ENCODE data around the gene MRPL2.
"Not testable (repeated sequence)": the region's sequence is repeated elsewhere in the genome, so short reads cannot be mapped to it uniquely, and the experiment has no call there.

MRPL2 gene

DNA sequence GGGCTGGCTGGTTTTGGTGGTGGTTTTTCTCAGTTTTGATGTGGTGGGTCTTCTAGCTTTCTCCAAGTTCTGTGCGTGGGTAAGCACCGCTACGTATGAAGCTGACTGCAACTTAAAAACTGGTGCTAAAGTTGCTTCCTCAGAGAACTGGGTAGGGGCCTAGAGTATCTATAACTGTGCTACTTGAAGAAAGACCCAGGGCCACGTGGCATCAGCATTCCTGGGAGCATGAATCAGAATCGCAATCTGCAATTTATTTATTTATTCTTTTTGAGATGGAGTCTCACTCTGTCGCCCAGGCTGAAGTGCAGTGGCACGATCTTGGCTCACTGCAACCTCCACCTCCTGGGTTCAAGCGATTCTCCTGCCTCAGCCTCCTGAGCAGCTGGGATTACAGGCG, 22.7 kb upstream of the MRPL2 start:
- DNase-seq: not testable (repeated sequence)

DNA sequence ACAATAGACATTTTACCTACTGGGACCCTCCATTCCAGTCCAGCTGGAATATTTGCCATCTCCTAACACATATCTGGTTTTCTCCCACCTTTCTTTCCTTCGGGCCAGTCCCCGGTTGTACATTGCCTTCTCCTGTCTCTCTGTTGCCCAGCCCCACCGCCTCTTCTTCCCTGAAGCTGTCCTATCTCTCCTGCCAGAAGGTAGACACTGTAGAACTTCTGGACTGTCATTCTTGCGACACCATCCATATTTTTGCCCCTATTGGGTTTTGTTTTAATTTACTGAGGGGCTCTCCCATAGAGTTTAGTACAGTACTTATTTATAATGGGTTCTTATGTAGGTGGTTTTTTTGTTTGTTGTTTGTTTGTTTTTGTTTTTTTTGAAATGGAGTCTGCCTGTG, 21.8 kb upstream of the MRPL2 start:
- DNase-seq: no peak

DNA sequence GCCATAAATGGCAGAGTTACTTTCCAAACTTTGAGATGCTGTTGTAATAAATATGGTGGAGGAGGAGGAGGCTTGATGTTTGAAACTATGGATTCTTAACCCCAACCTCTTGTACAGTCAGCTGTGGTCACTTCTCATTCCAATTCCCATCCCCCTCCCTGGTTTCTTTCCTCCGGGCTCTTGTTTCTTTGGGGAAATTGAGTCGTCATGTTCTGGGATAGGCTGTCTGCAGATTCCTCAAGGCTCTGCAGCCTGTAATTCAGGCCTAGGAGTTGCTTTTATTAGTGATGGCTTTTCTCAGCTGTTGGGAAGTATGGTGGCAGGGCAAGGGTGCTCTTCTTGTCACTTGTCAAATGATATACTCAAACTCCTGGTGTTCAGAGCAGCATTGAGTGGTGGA, 19.5 kb upstream of the MRPL2 start:
- no peak for DNase-seq

DNA sequence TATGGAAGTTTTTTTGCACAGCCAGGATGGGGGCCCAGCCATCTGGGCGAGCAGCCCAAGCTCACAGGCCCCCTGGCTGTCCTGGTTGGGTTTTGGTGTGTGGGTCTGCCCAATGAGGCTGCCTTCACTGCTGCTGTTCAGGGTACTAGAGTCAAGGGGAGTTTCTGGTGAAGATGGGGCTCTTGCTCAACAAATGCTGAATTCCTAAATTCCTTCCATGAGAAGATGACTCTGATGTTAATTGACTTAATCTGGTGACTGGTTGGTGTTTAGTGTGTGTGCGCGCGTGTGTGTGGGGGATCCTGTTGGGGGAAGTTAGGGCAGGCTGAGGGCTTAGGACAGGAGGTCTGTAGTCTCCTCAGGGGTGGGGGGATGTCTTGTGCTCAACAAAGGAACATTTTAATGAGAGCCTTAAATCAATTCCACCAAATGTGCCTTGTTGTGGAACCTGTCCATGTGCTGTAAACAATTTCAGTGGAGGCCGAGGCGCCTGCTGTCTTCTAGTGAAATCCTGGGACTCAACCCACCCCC, 18.8 kb upstream of the MRPL2 start:
- no peak for DNase-seq

DNA sequence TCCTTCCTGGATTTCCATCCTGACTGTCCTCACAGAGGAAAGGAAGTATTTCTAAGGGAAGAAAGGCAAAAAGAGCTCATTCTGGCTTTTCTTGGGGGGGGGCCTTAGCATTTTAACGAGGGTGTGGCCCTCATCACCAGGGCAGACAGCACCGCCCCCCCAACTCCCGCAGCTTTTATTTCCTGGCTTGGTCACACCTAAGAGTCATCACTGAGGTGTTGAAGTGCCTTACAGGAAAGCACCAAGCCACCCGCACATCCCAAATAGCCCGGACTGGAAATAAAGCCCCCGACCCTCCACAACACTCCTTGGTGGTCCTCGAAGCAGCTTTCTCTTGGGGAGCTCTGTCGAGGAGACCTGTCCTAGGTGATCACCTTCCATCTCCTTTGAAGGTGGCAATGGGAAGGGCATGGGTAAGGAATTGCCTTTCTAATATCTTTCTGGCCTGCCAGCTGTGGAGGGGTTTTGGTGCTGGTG, 18.1 kb upstream of the MRPL2 start:
- no peak for DNase-seq

DNA sequence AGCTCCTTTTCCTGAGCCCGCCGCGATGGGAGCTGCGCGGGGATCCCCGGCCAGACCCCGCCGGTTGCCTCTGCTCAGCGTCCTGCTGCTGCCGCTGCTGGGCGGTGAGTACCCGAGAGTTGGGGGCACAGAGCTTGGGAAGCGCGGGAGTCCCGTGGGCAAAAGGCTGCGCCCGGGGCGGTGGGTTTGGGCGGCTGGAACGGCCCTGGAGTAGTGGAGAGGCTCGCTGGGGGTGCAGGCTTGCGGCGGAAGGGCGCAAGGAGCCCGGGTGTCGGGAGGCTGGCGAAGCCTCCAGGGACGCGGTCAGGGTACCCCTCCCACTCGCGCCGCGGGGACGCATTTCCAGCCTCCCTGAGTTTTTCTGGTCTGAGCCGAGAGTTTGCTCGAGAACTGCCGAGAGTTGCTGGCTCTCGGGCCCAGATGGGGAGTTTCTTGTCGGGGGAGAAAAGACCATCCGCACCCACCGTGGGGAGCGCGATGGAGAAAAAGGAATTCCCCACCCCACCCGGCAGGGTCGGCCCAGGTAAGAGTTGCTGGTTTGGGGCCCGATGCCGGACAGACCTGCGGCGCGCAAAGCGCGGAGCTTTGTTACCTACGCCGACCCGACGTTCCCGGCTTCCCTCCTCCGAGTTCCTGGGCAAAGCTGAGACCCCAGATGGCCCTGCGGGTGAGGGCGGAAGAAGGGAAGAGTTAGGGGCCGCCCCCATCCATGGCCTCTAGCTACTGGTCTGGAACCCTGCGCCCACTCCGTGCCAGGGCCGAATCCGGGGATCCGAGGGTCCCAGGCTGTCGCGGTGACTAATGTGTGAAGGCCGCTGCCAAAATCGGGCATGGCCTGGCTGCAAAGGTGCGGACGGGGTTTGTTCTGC, 17.5 kb upstream of the MRPL2 start:
- DNase-seq: no peak

DNA sequence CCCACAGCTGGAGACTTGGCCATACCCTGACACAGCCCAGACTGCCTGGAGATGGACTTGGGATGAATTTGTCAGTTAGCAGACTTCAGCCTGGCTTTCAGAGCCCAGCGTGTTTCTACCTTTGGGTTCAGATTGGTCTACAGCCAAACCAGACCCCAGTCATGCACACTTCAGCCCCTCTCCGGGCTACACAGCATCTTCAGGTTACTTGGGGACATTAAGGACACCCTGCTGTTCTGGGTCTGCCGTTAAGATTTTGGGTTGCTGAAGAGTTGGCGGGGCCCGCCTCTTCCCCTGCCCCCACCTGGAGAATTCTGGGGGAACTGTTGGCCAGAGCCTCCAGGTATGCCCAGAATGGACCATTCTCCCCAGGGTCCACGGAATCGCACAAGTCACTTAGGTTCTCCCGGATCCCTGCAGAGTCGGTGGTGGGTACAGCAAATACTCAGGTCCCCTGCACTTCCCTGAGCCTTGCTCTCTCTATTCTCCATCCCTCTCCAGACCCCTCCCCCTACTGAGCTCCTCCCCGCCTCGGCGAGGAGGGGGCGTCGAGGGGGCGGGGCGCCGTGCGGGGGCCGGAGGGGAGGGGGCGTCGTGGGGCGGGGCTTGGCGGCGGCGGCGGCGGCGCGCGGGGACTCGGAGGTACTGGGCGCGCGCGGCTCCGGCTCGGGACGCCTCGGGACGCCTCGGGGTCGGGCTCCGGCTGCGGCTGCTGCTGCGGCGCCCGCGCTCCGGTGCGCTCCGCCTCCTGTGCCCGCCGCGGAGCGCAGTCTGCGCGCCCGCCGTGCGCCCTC, 16.6 kb upstream of the MRPL2 start, which contains the start of gene PTK7:
Gene PTK7 (plus strand): TSS at position 645 of the 794 bp plus-strand sequence. CDS start 175 bp downstream, outside the sequence.
- DNase-seq: peak; percentile 79 to 81

DNA sequence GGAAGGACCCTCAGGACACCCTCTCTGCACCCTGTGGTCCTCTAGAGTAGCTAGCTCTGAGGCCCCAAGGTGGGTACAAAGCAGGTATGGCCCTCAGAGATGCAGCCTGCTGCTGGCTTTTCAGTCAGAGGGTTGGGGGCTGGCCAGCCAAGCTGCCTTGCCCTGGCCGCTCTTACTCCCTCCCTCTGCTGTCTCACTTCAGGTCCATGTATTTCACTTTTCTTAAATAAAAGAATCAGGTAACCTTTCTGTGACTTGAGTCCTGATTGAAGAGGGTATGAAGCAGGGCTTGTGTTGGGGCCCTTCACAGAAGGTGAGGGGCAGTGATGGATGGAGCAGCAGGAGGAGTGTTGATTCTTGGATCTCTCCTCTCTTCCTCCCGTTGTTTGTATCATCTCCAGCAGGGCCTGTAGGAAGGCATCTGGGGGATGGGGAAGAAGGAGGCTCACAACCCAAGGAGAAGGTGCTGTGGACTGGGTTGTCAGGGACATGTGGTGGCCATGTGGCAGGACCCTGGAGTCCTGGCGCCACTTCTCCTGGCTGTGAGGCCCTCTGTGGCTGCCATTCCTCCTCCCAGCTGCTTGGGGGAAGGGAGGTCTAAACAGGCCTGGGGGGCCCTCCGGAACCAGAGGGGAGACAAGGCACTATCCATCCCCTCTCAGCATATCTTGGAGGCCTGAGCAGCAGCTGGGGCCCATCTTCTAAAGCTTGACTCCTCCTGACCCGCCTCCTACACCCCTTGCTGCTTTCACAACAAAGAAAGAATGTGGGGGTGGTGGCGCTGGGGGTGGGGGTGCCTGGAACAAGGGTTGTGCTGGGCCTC, 15.8 kb upstream of the MRPL2 start:
- DNase-seq: no peak

DNA sequence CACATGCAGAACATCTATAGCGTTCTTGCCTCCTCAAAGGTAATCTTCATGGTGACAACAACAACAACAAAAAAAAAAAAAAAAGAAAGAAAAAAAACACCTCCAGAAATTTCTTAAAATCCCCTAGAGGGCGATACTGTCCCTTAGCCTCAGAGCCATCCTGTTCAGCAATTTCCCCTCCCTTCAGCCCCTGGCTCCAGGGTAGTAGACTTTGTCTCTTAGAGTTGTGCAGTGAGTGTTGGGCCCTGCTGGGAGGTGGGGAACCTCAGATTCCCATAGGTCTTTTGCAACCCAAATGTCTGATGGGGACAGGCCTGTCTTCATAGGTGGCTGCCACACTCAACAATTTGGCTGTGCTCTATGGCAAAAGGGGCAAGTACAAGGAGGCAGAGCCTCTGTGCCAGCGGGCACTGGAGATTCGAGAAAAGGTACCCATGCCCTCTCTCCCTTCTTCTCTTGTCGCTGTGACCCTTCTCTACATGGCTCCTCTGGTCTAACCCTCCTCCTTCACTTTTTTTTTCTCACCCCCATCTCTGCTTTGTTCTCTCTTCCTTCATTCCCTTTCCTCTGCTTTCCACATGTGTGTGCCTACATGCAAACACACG, 10.9 kb upstream of the MRPL2 start:
- DNase-seq: no peak

DNA sequence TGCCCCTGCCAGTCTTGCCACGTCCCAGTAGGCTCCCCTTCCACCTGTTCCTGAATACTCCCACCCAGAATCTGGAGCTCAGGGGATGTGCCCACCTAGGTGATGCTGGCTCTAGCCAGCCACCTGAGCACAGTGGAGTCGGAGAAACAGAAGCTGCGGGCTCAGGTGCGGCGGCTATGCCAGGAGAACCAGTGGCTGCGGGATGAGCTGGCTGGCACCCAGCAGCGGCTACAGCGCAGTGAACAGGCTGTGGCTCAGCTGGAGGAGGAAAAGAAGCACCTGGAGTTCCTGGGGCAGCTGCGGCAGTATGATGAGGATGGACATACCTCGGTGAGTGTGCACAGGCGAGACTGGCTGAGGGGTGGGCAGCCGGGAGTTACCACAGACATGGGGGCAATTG, 3.6 kb upstream of the MRPL2 start:
- DNase-seq: no peak

DNA sequence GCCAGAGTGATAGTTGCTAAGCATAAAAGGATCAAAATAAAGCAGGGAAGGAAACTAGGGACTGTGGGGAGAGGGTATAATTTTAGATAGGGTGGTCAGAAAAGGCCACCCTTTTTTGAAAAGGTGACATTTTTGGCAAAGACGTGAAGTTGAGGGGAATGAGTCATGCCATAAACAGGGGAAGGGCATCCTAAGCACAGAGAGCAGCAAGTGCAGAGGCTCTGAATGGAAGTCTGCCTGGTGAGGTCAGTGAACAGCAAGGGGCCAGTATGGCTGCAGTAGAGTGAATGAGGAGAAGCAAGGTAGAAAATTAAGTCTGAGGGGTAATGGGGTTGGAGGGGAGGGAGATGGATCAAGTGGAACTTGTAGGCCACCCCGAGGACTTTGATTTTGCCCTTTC, 2.6 kb upstream of the MRPL2 start:
- DNase-seq: no peak

DNA sequence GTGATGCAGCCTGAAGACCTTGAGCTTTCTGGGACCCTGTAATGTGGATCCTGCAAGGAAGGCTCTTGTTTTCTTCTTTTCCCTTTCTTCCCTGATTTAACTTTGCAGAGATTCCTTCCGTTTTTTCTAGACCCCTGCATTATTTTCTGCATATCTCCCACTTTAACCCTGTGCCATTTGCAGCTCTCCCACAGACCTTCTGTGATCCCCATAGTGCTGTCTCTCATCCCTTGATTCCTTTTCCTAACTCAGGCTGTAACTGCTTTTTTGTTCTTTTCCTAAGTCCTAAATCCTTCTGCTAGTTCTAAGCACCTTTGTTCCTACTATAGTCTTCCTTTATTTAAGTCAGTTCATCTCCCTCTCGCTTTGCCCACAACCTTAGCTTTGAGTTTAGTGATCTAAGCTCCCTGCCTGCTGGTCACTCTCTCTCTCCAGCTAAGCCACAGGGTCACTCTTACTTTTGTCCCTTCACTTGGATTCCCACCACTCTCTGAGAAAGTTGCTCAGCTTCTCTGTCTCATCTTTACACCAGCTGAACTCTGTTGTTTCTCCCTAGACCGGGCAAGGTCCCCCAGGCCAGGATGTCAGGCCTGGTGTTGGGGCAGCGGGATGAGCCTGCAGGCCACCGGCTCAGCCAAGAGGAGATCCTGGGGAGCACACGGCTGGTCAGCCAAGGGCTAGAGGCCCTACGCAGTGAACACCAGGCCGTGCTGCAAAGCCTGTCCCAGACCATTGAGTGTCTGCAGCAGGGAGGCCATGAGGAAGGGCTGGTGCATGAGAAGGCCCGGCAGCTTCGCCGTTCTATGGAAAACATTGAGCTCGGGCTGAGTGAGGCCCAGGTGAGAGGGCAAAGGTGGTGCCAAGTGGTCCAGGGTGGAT, 1.8 kb upstream of the MRPL2 start:
- DNase-seq: no peak

DNA sequence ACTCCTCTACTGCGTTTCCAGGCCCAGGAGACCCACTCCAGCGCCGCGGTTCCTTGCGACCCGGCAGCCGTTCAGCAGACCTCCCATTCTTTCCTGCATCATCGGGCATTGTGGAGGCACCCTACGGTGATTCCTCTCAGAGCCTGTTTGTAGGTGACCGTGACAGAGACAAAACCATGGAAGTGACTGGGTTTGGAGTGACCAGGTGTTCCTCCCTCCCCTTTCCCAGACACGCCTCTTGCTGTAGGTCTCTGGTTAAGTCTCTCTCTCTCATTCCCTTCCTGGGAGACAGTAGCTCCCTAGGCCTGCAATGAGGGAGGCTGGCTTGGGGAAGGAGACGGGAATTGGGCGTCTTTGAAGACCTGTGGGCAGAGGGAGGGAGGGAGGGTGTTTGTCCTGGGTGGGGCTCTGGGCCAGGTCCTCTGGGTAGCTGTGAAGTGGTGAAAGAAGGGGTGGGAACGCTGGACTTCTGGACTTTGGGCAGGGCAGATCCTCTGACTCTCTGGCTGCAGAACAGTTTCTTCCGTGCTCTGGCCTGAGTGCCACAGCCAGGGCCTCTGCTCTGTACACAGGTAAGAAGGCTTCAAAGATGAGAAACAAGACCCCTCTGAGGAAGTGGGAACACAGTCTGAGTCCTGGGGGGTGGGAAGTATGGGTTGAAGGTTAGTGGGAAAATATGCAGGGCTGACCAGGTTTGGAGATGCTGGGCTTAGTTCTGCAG, 960 bp upstream of the MRPL2 start:
- no peak for DNase-seq

DNA sequence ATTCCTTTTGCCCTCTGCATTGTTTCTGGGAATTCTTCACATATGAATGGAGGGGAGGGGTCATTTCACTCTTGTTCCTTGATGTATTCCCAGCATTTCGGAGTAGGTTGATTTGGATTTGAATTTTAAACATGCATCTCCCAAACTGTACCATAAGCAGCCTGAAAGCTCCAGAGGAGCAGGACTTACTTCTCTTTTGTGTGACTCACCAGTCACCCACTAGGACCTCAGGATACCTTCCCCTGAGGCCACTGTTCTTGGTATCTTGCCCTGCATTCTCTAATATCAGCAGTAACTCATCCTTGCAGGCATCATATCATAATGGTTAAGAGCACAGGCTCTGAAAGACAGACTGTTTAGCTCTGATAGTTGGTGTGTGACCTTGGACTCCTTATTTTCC, 703 bp downstream of the MRPL2 start:
- DNase-seq: no peak

DNA sequence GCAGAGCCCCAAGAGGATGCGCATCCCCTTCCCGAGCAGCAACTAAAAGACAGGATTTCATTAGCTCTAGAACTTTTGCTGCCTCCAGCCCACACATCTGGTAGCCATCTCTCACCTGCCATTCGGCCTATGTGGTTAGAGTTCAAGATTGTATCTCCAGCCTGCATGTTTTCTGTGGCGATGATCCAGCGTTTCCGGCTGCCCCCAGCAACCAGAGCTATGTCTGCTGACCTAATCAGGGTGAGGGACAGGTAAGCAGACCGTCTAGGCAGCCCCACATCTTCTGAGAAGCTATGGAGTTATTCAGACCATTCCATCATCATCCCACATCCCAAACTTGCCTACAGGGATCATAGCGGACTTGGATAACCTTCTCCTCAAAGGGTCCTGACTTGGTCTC, 3.3 kb downstream of the MRPL2 start:
- DNase-seq: no peak

DNA sequence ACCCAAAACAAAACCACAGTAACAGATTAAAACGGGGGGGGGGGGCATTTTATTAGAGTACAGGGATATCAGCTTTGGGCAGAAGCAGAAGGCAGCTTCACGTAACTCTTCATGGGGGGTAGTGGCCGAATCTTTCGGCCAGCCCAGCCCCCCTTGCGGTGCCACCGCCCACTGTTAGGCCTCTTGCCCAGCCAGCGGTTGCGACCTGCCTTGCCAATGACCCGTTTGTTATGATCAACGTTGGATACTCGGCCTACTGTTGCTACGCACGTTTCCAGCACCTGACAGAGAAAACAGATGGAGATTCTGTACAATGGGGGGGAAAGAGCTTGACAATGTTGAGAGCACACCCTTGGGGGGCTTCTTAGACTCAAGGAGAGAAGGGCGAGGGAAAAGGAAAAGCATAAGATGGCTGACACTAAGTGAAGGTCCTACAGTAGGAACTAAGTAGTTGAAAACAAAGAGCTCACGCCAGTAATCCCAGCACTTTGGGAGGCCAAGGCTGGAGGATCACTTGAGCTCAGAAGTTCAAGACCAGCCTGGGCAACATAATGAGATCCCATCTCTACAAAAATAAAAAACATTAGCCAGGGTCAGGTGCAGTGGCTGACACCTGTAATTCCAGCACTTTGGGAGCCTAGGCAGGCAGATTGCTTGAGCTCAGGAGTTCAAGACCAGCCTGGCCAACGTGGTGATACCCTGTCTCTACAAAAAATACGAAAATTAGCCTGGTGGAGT, 4.9 kb downstream of the MRPL2 start:
- DNase-seq: no peak

DNA sequence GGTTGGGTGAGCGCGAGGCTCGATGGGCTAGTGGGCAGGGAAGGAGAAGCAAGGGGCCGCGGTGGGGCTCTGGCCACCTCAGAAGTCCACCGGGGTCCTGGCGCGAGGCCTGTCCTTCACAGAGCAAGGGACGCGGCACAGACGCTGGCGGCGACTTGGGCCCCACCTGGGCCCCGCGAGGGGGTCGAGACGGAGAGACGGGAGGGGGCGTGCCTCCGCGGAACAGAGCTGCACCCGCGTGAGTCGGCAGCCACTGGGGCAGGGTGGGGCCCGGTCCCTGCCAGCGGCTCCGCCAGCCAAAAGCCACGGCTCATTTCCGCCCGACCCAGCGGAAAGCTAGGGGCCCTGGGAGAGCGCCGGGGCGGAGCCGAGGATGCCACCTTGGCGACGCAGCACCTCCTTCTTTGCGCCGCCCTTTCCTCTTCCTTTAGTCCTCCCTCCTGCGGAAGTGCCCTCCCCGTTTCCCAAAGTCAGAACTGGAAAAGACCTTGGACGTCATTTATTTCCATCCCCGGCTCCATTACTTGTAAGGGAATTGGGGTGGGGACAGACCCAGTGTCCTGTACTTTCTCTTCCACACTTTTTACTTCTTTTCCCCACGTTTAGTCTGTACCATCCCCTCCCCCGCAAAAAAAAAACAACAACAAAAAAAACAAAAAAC, 5.6 kb downstream of the MRPL2 start, which contains the start of gene CUL7:
Gene CUL7 (minus strand): TSS at position 307 of the 661 bp plus-strand sequence. CDS start 1,063 bp downstream, outside the sequence.
- peak; percentile 78 to 85 for DNase-seq

DNA sequence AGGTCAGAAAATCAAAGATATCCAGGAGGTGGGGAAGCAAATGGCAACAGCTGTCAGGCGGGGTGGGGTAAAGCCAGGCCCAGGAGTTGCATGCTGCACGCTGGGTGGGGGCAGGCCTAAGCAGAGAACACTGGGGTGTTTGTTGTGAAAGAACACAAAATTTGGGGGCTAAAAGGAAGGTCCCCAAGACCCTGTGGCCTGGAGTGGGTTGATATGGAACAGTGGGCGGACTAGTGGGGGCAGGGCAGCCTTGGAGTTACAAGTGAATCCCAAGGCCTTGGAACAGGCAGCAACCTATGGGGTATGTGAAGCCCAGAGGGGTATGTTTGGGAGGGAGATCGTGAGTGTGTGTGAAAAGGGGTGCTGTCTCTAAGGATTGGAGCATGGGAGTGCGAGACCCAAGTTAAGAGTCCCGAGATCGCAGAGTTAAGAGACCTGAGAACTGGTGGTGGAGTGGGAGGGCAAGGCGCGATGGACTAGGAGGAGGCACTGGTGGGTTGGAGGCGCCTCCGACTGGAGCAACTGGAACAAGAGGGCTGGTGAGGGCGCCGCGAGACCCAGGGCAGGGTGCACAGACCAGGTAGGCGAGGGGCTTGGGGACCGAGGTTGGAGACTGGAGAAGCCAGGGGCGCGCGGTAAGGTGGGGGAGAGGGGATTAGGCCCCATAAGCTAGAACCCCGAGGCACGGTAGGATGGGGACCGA, 6.2 kb downstream of the MRPL2 start:
- DNase-seq: no peak
